RCC 7860 (cell line): ENCODE measurements around the gene MOV10.
A peak's percentile ranks its signal among the peaks of the same experiment; 100 is the strongest.
"Not testable (repeated sequence)": the region's sequence is repeated elsewhere in the genome, so short reads cannot be mapped to it uniquely, and the experiment has no call there.

Source experiments
- DNase-seq: peaks from one replicate; pipeline ENCODE4 v3.0.0-alpha.2; 2015; ENCODE audit warnings: low spot score
- FAIRE-seq: peaks from 2 replicates; lab custom pipeline; 2012; peaks lifted over from hg19 to GRCh38; lab: Jason Lieb, UNC

The MOV10 gene

DNA sequence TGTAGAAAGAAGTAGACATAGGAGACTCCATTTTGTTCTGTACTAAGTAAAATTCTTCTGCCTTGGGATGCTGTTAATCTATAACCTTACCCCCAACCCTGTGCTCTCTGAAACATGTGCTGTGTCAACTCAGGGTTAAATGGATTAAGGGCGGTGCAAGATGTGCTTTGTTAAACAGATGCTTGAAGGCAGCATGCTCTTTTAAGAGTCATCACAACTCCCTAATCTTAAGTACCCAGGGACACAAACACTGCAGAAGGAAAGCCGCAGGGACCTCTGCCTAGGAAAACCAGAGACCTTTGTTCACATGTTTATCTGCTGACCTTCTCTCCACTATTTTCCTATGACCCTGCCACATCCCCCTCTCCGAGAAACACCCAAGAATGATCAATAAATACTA lies 54.6 kb downstream of the MOV10 start:
- FAIRE-seq: not testable (repeated sequence)

DNA sequence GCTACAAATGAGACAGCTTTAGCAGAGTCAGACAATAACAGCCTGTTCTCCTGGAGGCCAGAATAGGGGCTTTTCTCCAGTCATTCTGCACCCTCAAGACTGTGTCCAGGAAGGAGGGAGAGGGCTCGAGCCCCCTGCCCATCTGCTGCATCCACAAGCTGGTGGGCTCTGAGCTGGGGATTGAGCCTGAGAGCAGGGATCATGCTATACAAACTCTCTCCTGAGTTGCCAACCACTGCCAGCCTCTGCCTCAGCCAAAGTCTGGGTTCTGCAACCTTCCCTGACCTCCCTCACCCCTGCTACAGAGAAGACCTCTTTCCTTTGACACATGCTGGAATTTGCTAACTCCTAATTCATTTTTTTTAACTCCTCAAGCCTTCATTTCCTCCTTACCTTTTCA lies 55.5 kb downstream of the MOV10 start:
- DNase-seq (no peak), FAIRE-seq (no peak)

More for the DNA sequence above, 54.6 kb downstream of the MOV10 start:
- DNase-seq: not testable (repeated sequence)

DNA sequence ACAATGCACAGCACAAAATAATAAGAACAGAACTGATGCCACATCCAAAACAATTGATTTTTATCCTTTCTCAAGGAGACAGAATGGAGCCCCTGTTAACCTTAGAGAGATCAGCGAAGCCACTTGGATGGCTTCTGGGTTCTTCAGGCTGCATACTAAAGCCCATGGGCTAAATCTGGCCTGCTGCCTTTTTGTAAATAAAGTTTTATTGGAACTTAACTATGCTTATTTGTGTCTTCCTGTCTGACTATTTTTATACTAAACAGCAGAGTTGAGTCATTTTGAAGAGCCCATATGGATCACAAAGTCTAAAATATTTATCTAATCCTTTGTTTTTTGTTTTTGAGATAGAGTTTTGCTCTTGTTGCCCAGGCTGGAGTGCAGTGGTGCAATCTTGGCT lies 57.0 kb downstream of the MOV10 start:
- DNase-seq (no peak), FAIRE-seq (no peak)

DNA sequence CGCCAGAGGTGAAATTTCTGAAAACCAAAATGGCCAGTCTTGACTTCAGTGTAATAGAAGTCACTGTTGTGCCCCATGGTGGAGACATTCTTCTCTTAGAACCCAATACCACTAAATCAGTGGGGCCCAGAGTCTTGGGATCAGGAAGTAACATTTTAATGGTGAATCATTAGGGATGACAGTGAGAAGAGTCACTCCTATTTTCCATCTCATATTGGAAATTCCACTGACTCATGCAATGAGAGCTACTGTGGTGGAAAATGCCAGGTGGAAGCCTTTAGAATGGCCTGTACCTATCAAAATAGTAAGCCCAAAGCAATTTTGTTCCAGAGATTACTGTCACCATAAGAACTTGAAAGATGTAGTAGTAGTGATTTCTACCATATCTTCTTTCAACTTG lies 61.3 kb downstream of the MOV10 start:
- DNase-seq (peak; percentile 94), FAIRE-seq (peak; percentile 94)

DNA sequence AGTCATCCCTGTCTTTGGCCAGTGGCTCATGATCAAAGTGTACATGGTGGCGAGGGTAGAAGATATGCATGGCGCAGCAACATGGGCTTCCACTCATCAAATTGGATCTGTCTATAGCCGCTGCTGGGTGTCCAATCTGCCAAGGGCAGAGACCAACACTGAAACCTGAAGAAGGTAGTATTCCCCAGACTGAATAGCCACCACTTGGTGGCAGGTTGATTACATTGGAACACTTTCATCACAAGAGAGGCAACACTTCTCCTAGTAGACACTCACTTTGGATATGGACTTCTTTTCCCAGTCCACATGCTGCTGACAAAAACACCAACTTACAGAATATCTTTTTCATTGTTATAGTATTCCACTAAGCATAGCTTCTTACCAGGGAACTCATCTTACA lies 63.1 kb downstream of the MOV10 start:
- FAIRE-seq (no peak), DNase-seq (no peak)

DNA sequence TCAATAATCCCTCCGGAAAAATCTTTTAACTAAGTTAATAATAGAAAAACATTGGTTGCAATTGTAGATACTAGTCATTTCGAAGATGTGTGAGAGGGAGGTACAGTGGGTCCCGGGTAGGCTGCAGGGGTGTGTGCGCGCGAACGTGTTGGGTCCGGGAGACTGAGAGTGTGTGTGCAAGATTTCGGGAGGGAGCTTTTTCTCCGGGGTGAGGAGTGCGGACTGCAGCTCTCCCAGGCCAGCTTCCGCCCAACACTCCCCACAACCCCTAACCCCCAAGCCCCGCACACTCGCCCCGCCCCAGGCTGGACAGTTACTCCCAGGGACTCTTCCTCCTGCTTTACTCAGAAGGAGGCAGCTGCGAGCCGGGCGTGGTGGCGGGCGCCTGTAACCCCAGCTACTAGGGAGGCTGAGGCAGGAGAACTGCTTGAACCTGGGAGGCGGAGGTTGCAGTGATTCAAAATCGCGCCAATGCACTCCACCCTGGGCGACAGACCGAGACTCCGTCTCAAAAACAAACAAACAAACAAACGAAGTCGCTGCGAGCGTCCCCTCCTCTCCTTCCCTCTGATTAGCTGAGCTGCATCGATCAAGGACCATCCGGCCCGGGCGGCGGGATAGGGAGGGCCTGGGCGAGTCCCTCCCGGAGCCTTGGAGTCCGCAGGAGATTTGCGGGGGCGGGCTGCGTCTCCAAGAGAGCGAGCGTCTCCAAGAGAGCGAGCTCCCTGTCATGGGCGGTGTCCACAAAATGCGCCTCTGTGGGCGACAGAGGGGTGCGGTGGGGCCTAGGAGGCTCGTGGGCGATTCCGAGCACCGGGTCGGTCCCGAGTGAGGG lies 68.9 kb downstream of the MOV10 start:
- DNase-seq: no peak
- FAIRE-seq: no peak

DNA sequence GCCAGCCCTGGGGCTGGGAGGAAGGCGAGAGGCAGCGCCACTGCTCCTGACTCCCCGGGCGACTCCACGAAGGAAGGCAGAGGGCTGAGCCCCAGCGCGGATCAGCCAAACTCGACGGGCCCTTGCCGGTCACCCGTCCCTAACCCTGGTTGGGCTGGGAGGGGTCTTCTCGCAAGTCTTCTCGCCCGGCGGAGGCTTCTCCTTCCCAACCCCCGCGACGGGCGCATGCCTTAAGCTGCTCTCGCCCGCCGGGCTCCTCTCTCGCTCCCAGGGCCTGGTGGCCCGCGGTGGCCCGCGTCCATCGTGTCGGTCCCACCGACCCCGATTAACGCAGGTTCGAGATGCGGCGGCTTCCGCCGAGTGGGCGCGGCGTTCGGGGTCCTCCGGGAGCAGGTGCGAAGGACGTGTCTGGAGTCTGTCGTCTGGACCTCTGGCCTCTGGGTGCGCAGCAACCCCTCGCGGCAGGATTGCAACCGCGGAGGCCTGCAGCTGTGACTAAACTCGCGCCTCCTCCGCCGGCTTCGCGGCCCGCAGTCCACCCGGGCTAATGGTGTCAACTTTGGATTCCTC lies 69.6 kb downstream of the MOV10 start:
- DNase-seq: no peak
- FAIRE-seq: no peak

DNA sequence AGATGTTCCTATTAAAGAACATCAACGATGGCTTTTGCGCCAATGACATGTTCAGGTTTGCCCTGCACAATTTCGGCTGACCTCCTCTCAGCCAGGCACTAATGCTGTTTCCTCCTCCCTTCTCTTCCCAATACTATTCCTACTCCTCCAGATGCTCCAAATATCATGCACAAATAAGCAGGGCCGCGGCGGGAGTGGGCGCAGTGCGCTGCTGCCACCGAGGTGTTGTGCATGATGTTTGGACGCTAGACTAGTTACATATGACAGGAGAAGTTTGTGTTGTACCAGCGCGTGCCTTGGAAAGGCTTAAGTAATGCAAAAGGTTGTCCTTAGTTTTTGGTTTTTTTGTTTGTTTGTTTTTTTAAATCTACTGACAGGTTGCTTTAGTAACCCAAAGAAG lies 73.9 kb downstream of the MOV10 start:
- no peak for DNase-seq
- no peak for FAIRE-seq
